DMS53 treated with DMSO at 0.1 percent for 48 hours (cell line): ENCODE results near the gene TSPAN18.
A peak's percentile ranks its signal among the peaks of the same experiment; 100 is the strongest.

Source experiments
- DNase-seq: peaks from one replicate; lab custom pipeline; 2025; ENCODE audit not compliant: unreplicated experiment; lab: John Stamatoyannopoulos, UW

TSPAN18 gene

GRCh38 chr11:44910591-44910990, 183.8 kb downstream of the TSPAN18 start:
- no peak for DNase-seq

GRCh38 chr11:44911029-44911814, 184.5 kb downstream of the TSPAN18 start:
- peak; percentile 65 for DNase-seq

GRCh38 chr11:44912270-44912987, 185.7 kb downstream of the TSPAN18 start:
- DNase-seq, result no peak

- DNase-seq, result no peak
Measured at GRCh38 chr11:44913502-44913901, 186.7 kb downstream of the TSPAN18 start.

- no peak for DNase-seq
Measured at GRCh38 chr11:44914105-44914504, 187.3 kb downstream of the TSPAN18 start.

GRCh38 chr11:44915004-44915403, 188.2 kb downstream of the TSPAN18 start:
- no peak for DNase-seq

GRCh38 chr11:44915621-44916020, 188.9 kb downstream of the TSPAN18 start:
- DNase-seq, result no peak

GRCh38 chr11:44916331-44916730, 189.6 kb downstream of the TSPAN18 start:
- DNase-seq, result no peak

GRCh38 chr11:44916801-44917385, 190.1 kb downstream of the TSPAN18 start:
- DNase-seq, result no peak

GRCh38 chr11:44917741-44918140, 191.0 kb downstream of the TSPAN18 start:
- DNase-seq, result no peak

GRCh38 chr11:44920451-44920850, 193.7 kb downstream of the TSPAN18 start:
- DNase-seq, result no peak

GRCh38 chr11:44923115-44923514, 196.4 kb downstream of the TSPAN18 start:
- DNase-seq, result no peak

- DNase-seq, result no peak
Measured at GRCh38 chr11:44923806-44924205, 197.0 kb downstream of the TSPAN18 start.

GRCh38 chr11:44926036-44926435, 199.3 kb downstream of the TSPAN18 start:
- DNase-seq, result no peak

- DNase-seq, result peak; percentile 51
Measured at GRCh38 chr11:44927174-44927661, 200.5 kb downstream of the TSPAN18 start.

- no peak for DNase-seq
Measured at GRCh38 chr11:44928144-44928543, 201.4 kb downstream of the TSPAN18 start.

GRCh38 chr11:44928816-44929215, 202.1 kb downstream of the TSPAN18 start:
- DNase-seq, result no peak

GRCh38 chr11:44930588-44931302, 204.0 kb downstream of the TSPAN18 start:
- DNase-seq, result no peak

- DNase-seq, result no peak
Measured at GRCh38 chr11:44931466-44931865, 204.7 kb downstream of the TSPAN18 start.

- no peak for DNase-seq
Measured at GRCh38 chr11:44934110-44934509, 207.3 kb downstream of the TSPAN18 start.

- no peak for DNase-seq
Measured at GRCh38 chr11:44934735-44935250, 208.0 kb downstream of the TSPAN18 start.
